ENCODE measurements around the gene KCNV2.

Gene KCNV2

GRCh38 chr9:2730971-2731370 lies 13.7 kb downstream of the KCNV2 start:
- no peak overlapping the region for H3K4me3 ChIP-seq (ENCODE audit: low read depth, low read length)
- TF ChIP-seq CTCF (IDR thresholded peaks at IDR 0.05; ENCODE audit: control insufficient read depth, extremely low read depth, insufficient read depth), result no peak
- no peak for DNase-seq (ENCODE audit: low read depth)

GRCh38 chr9:2732492-2732891 lies 15.2 kb downstream of the KCNV2 start:
- H3K4me3 ChIP-seq (ENCODE audit: low read depth, low read length), result no peak overlapping the region
- DNase-seq (ENCODE audit: low read depth), result no peak
- TF ChIP-seq CTCF (IDR thresholded peaks at IDR 0.05; ENCODE audit: control insufficient read depth, extremely low read depth, insufficient read depth), result no peak

- no peak for TF ChIP-seq CTCF (IDR thresholded peaks at IDR 0.05; ENCODE audit: control insufficient read depth, extremely low read depth, insufficient read depth)
- DNase-seq (ENCODE audit: low read depth), result no peak
Observed at GRCh38 chr9:2740616-2741015, 23.3 kb downstream of the KCNV2 start.

GRCh38 chr9:2741441-2742158 lies 24.3 kb downstream of the KCNV2 start:
- DNase-seq (ENCODE audit: low read depth), result no peak
- TF ChIP-seq CTCF (IDR thresholded peaks at IDR 0.05; ENCODE audit: control insufficient read depth, extremely low read depth, insufficient read depth), result no peak
- H3K4me3 ChIP-seq (ENCODE audit: low read depth, low read length), result no peak overlapping the region

More at GRCh38 chr9:2740616-2741015, 23.3 kb downstream of the KCNV2 start:
- H3K4me3 ChIP-seq (ENCODE audit: low read depth, low read length), result no peak overlapping the region

- no peak for DNase-seq (ENCODE audit: low read depth)
- TF ChIP-seq CTCF (IDR thresholded peaks at IDR 0.05; ENCODE audit: control insufficient read depth, extremely low read depth, insufficient read depth), result no peak
Observed at GRCh38 chr9:2742214-2742613, 24.9 kb downstream of the KCNV2 start.

GRCh38 chr9:2743937-2744529 lies 26.7 kb downstream of the KCNV2 start:
- DNase-seq (ENCODE audit: low read depth), result no peak
- H3K4me3 ChIP-seq (ENCODE audit: low read depth, low read length), result no peak overlapping the region
- TF ChIP-seq CTCF (IDR thresholded peaks at IDR 0.05; ENCODE audit: control insufficient read depth, extremely low read depth, insufficient read depth), result no peak

More at GRCh38 chr9:2742214-2742613, 24.9 kb downstream of the KCNV2 start:
- no peak overlapping the region for H3K4me3 ChIP-seq (ENCODE audit: low read depth, low read length)
